K562 (cell line): ENCODE results near the gene CACNB2. TPM values are rescaled to one million over a fixed set of nuclear protein-coding genes. Genes with fewer than 3 reads are reported as not detected.

Source experiments
- ATAC-seq: fragments of 200-7000 bp; cut with Tn5 transposase; 3 replicates; pipeline ENCODE4 v1.9.1; 2020; ENCODE audit warnings: moderate library complexity
- BruUV-seq: library from RNA; stranded (reverse); fragments of 400-500 nt; replicated peaks from 2 replicates; lab custom pipeline; 2021; lab: Mats Ljungman, UMichigan
- CTCF ChIA-PET: fragments of 300-600 bp; formaldehyde crosslinking; extraction: SDS; loops from one replicate; lab custom pipeline; 2021; ENCODE audit warnings: low intra/inter-chr PET ratio; lab: Yijun Ruan, JAX
- POLR2A ChIA-PET: fragments of 300-600, 350-650 bp; sonication (Branson Sonifier 250); formaldehyde crosslinking; extraction: SDS; loops from one replicate; lab custom pipeline; 2021; ENCODE audit warnings: antibody characterized with exemption, inconsistent platforms; lab: Yijun Ruan, JAX
- DNase-seq, 4 experiments: peaks; one replicate each; pipeline versions ENCODE4 v3.0.0 to v3.0.0-alpha.2; 2011 to 2018; ENCODE audit warnings: low spot score in 3 of 4, mixed read lengths in 3 of 4; ENCODE audit errors: extremely low read depth in 1 of 4
- FAIRE-seq: peaks from 2 replicates; lab custom pipeline; 2011; peaks lifted over from hg19 to GRCh38; lab: Jason Lieb, UNC
- H2AFZ ChIP-seq: 2 replicates; pipeline ENCODE4 v1.6.0; 2011; ENCODE audit warnings: low read depth, low read length, control low read depth, inconsistent platforms
- H3K27ac ChIP-seq: fragments of 200-600 bp; 3 replicates; pipeline ENCODE4 v1.8.0; 2011; ENCODE audit warnings: low read depth, mild to moderate bottlenecking, control low read depth, inconsistent platforms, low read length, moderate library complexity, mixed read lengths; ENCODE audit errors: extremely low read depth
- H3K27me3 ChIP-seq, 2 experiments: fragments of 300-600 bp in 1 of 2; 2 replicates in 1 of 2; 3 replicates in 1 of 2; pipeline versions ENCODE4 v1.6.0 to v1.8.0; 2011; ENCODE audit warnings: inconsistent platforms in 2 of 2, low read length in 2 of 2, mild to moderate bottlenecking in 1 of 2, mixed read lengths in 1 of 2, moderate library complexity in 1 of 2; ENCODE audit not compliant: control insufficient read depth in 2 of 2, insufficient read depth in 2 of 2
- H3K36me3 ChIP-seq: fragments of 300-600 bp; 3 replicates; pipeline ENCODE4 v1.8.0; 2011; ENCODE audit warnings: mild to moderate bottlenecking, low read length, inconsistent platforms; ENCODE audit not compliant: control insufficient read depth, insufficient read depth
- H3K4me1 ChIP-seq, 2 experiments: fragments of 200-600 bp in 1 of 2; replicated peaks in 1 of 2; 2 replicates in 1 of 2; 3 replicates in 1 of 2; pipeline versions ENCODE4 v1.5.1 to v1.8.0; 2011; ENCODE audit warnings: inconsistent platforms in 2 of 2, low read length in 2 of 2, mild to moderate bottlenecking in 1 of 2, mixed read lengths in 1 of 2, moderate library complexity in 1 of 2; ENCODE audit not compliant: control insufficient read depth in 2 of 2, insufficient read depth in 2 of 2
- H3K4me2 ChIP-seq: 2 replicates; pipeline ENCODE4 v1.6.1; 2011; ENCODE audit warnings: low read length, control low read depth, inconsistent platforms, mixed read lengths; ENCODE audit not compliant: insufficient read depth
- H3K4me3 ChIP-seq: fragments of 200-600 bp; sonication (generic), shearing (Covaris generic); 2 replicates; pipeline ENCODE4 v1.5.1; 2016; ENCODE audit warnings: control low read depth, inconsistent platforms
- H3K79me2 ChIP-seq: fragments of 200-600 bp; 3 replicates; pipeline ENCODE4 v1.8.0; 2011; ENCODE audit warnings: low read length, inconsistent platforms; ENCODE audit not compliant: control insufficient read depth, insufficient read depth
- H3K9ac ChIP-seq, 2 experiments: 2 replicates each; pipeline versions ENCODE4 v1.6.0 to v1.6.1; 2011; ENCODE audit warnings: low read depth in 2 of 2, low read length in 2 of 2, control low read depth in 1 of 2, inconsistent platforms in 1 of 2, mild to moderate bottlenecking in 1 of 2, mixed read lengths in 1 of 2; ENCODE audit not compliant: insufficient read depth in 1 of 2
- H3K9me1 ChIP-seq: one replicate; pipeline ENCODE4 v1.6.0; 2011; ENCODE audit warnings: inconsistent platforms, mild to moderate bottlenecking, low read length, moderate library complexity; ENCODE audit not compliant: control insufficient read depth, insufficient read depth
- H3K9me3 ChIP-seq: replicated peaks from 2 replicates; pipeline ENCODE4 v1.5.1; 2011; ENCODE audit warnings: low read depth, low read length, inconsistent platforms; ENCODE audit not compliant: control insufficient read depth, insufficient read depth
- H4K20me1 ChIP-seq: replicated peaks from 2 replicates; pipeline ENCODE4 v1.6.1; 2011; ENCODE audit warnings: low read length, inconsistent platforms, mixed read lengths; ENCODE audit not compliant: control insufficient read depth, insufficient read depth
- BACH1 ChIP-seq: fragments of 200-800 bp; sonication (Bioruptor generic); IDR thresholded peaks from 2 replicates; pipeline ENCODE4 v1.6.1; 2016; ENCODE audit warnings: missing genetic modification characterization, missing compliant biosample characterization
- CHAMP1 ChIP-seq: fragments of 450-650 bp; IDR thresholded peaks from 2 replicates; pipeline ENCODE4 v1.6.1; 2016; ENCODE audit warnings: mild to moderate bottlenecking
- FOSL1 ChIP-seq: fragments of 200-800 bp; sonication (Bioruptor generic); conservative IDR thresholded peaks from 2 replicates; pipeline ENCODE4 v1.6.1; 2016; ENCODE audit warnings: missing genetic modification characterization, missing compliant biosample characterization
- FOXJ2 ChIP-seq: fragments of 200-800 bp; sonication (Bioruptor generic); IDR thresholded peaks from 2 replicates; pipeline ENCODE4 v1.6.1; 2016; ENCODE audit warnings: missing genetic modification characterization, missing compliant biosample characterization
- FOXJ3 ChIP-seq: sonication (generic); formaldehyde crosslinking; IDR thresholded peaks from 2 replicates; pipeline ENCODE4 v1.4.0; 2020; ENCODE audit warnings: mild to moderate bottlenecking, missing genetic modification reagents
- HNRNPUL1 ChIP-seq: fragments of 200-400 bp; formaldehyde crosslinking; IDR thresholded peaks from 2 replicates; pipeline ENCODE4 v1.6.1; 2017; ENCODE audit warnings: low read length
- POLR3G ChIP-seq: IDR thresholded peaks from 2 replicates; pipeline ENCODE4 v1.6.1; 2011; ENCODE audit not compliant: insufficient read length, insufficient replicate concordance; ENCODE audit errors: extremely low read depth
- RHOXF2B ChIP-seq: fragments of 250-450 bp; sonication (Bioruptor Pico); conservative IDR thresholded peaks from 2 replicates; pipeline ENCODE4 v1.5.1; 2021
- SNAPC5 ChIP-seq: fragments of 250-450 bp; sonication (Bioruptor Pico); IDR thresholded peaks from 2 replicates; pipeline ENCODE4 v1.8.0; 2021; ENCODE audit warnings: moderate library complexity, mild to moderate bottlenecking, inconsistent platforms
- SNIP1 ChIP-seq: fragments of 450-650 bp; IDR thresholded peaks from 2 replicates; pipeline ENCODE4 v1.7.1; 2017; ENCODE audit warnings: low read depth, mild to moderate bottlenecking
- U2AF2 ChIP-seq: fragments of 200-400 bp; formaldehyde crosslinking; optimal IDR thresholded peaks from 2 replicates; pipeline ENCODE3; 2017; ENCODE audit warnings: low read depth, mild to moderate bottlenecking, low read length
- ZC3H4 ChIP-seq: sonication (generic); formaldehyde crosslinking; IDR thresholded peaks from 2 replicates; pipeline ENCODE4 v1.9.0; 2021; ENCODE audit warnings: missing genetic modification reagents, borderline replicate concordance
- ZNF12 ChIP-seq: sonication (generic); formaldehyde crosslinking; IDR thresholded peaks from 2 replicates; pipeline ENCODE4 v1.4.0; 2020; ENCODE audit warnings: mild to moderate bottlenecking, missing genetic modification reagents
- ZNF274 ChIP-seq: IDR thresholded peaks from 2 replicates; pipeline ENCODE4 v1.6.1; 2011; ENCODE audit warnings: low read depth, mild to moderate bottlenecking, low read length, moderate library complexity, borderline replicate concordance
- ZNF408 ChIP-seq: fragments of 250-450 bp; sonication (Bioruptor Pico); IDR thresholded peaks from 2 replicates; pipeline ENCODE4 v1.4.0; 2020; ENCODE audit warnings: low read depth, mild to moderate bottlenecking, moderate library complexity
- ZNF584 ChIP-seq: fragments of 200-800 bp; sonication (Bioruptor generic); IDR thresholded peaks from 2 replicates; pipeline ENCODE4 v1.6.1; 2016; ENCODE audit warnings: low read depth, mild to moderate bottlenecking, missing genetic modification characterization, missing compliant biosample characterization
- ZNF668 ChIP-seq: fragments of 250-450 bp; sonication (Bioruptor Pico); IDR thresholded peaks from 2 replicates; pipeline ENCODE4 v1.8.0; 2022; ENCODE audit warnings: mild to moderate bottlenecking, inconsistent platforms
- WGBS: fragments of 100-300 bp; shearing (Covaris generic); methylation state at CpG from one replicate; pipeline ENCODE4 v1.1.6; 2016; ENCODE audit warnings: low coverage, mixed read lengths; ENCODE audit not compliant: insufficient coverage; ENCODE audit errors: missing lambda C conversion rate; 5-methylcytosine and 5-hydroxymethylcytosine counted together
- in situ Hi-C: fragments of 300-500 bp; cut with MboI; formaldehyde crosslinking; loops from 4 replicates; pipeline ENCODE4 v1.15.0; 2018; ENCODE audit warnings: inconsistent platforms, mixed read lengths
- intact Hi-C: fragments of 100-400 bp; cut with micrococcal nuclease; formaldehyde crosslinking; loops from 2 replicates; pipeline ENCODE4 v1.14.2; 2022
- polyA plus RNA-seq, 8 experiments: library from polyadenylated mRNA; depleted of rRNA in 4 of 8; stranded (reverse) in 5 of 8; unstranded in 3 of 8; fragments of >200 nt; fragmentation: Nextera tagmentation in 2 of 8; fragmentation: Illumina TruSeq in 1 of 8; extraction: Ambion mirVana in 2 of 8; extraction: Trizol in 1 of 8; gene quantifications; 2 replicates each; pipeline versions ENCODE4 v1.2.1 to v1.2.3, GENCODE V29; 2011 to 2014; ENCODE audit warnings: inconsistent platforms in 1 of 8, missing spikeins in 1 of 8
- total RNA-seq, 7 experiments: library from RNA; depleted of rRNA in 6 of 7; stranded (reverse); fragments of >200 nt in 6 of 7; fragmentation: Illumina TruSeq in 2 of 7; extraction: Trizol in 2 of 7; gene quantifications; 2 replicates each; pipeline versions ENCODE4 v1.2.1 to v1.2.3, GENCODE V29; 2011 to 2021; ENCODE audit warnings: low replicate concordance in 1 of 7

Gene CACNB2
- total and polyA plus RNA-seq, 9 of the 15 experiments (the other 6 are each of a cell fraction or from before 2014, with no cell fraction given): 1.8 to 2.2 TPM; not detected in 7

- no TSS peak for BruUV-seq
- CTCF ChIA-PET: no interaction called here
- H3K4me1 ChIP-seq: no peaks in the 10 kb centered on the region
- no peak for TF ChIP-seq BACH1 (tag)
- TF ChIP-seq FOSL1 (tag): no peak
- no peak for TF ChIP-seq U2AF2
- no peak for TF ChIP-seq HNRNPUL1
- no peak for TF ChIP-seq ZNF274
- no peak for TF ChIP-seq ZC3H4 (CRISPR knock-in tag)
- no peak for TF ChIP-seq FOXJ2
- TF ChIP-seq, all 486 proteins: peak for 0
- H3K36me3 ChIP-seq: no peaks in the 10 kb centered on the region
- intact Hi-C loops (no loop called here), in situ Hi-C loops (no loop called here)
- no peak overlapping the region for H3K9ac ChIP-seq
- no peaks in the 10 kb centered on the region for H3K9me3 ChIP-seq
- no peak overlapping the region for H3K4me2 ChIP-seq
- no peaks in the 10 kb centered on the region; a peak in 1 of 5 replicates for H3K27me3 ChIP-seq
- FAIRE-seq (no peak), ATAC-seq (no peak), DNase-seq (no peak)
- H3K79me2 ChIP-seq: no peaks in the 10 kb centered on the region
- WGBS: 0% methylated on average over 3 of the region's 3 CpGs
- H2AFZ ChIP-seq: no peak overlapping the region
- H3K9me1 ChIP-seq: no peaks in the 10 kb centered on the region
- no peak overlapping the region for H3K4me3 ChIP-seq
- POLR2A ChIA-PET: interaction anchor here (0.6 kb wide), 1 partner anchor 1908 kb away, joined by 4 read pairs; the partner anchor contains the start of gene PTER
- H4K20me1 ChIP-seq: no peaks in the 10 kb centered on the region
- no peak overlapping the region for H3K27ac ChIP-seq
Observed at GRCh38 chr10:18345308-18345707, 205.1 kb downstream of the CACNB2 start.

- BruUV-seq: no TSS peak
- Histone ChIP-seq H3K36me3 (no peaks in the 10 kb centered on the region), H3K9me1 (no peaks in the 10 kb centered on the region), H3K4me2 (no peak overlapping the region), H3K27ac (no peak overlapping the region), H3K79me2 (no peaks in the 10 kb centered on the region), H3K9me3 (no peaks in the 10 kb centered on the region), H3K4me3 (no peak overlapping the region), H3K27me3 (peaks cover 0 to 3% of the 10 kb centered on the region in 2 experiments; a peak in 1 of 5 replicates), H3K9ac (no peak overlapping the region), H3K4me1 (no peaks in the 10 kb centered on the region), H2AFZ (no peak overlapping the region), H4K20me1 (no peaks in the 10 kb centered on the region)
- ATAC-seq (no peak), DNase-seq (no peak), FAIRE-seq (no peak)
- ChIA-PET POLR2A (interaction anchor here (0.8 kb wide), 1 partner anchor 12 kb away, joined by 3 read pairs; no protein-coding TSS in a partner anchor), CTCF (no interaction called here)
- in situ Hi-C loops: no loop called here
- intact Hi-C loops: no loop called here
- WGBS: 2% methylated on average over 6 of the region's 6 CpGs
- TF ChIP-seq ZNF584 (CRISPR knock-in tag): no peak
- TF ChIP-seq SNIP1: no peak
- no peak for TF ChIP-seq RHOXF2B (CRISPR knock-in tag)
- TF ChIP-seq SNAPC5: no peak
- no peak for TF ChIP-seq CHAMP1
- no peak for TF ChIP-seq ZNF668
- TF ChIP-seq ZNF12: no peak
- no peak for TF ChIP-seq FOXJ3
- no peak for TF ChIP-seq ZNF408
- no peak for TF ChIP-seq POLR3G
Observed at GRCh38 chr10:18350340-18350739, 210.1 kb downstream of the CACNB2 start.
